ENCODE data around the gene NTNG2.

The NTNG2 gene

GRCh38 chr9:132244582-132245455 lies 83.0 kb downstream of the NTNG2 start:
- Histone ChIP-seq H2AFZ (ENCODE audit: low read length) (no peak overlapping the region), H3K27me3 (ENCODE audit: insufficient read depth, low read length, poor library complexity, severe bottlenecking) (no peaks in the 10 kb centered on the region), H3F3A (ENCODE audit: low read depth) (no peaks in the 10 kb centered on the region), H3K9me3 (ENCODE audit: insufficient read depth, low read depth, low read length) (no peaks in the 10 kb centered on the region), H3K4me3 (ENCODE audit: low read length, poor library complexity, severe bottlenecking) (no peak overlapping the region), H3K4me1 (ENCODE audit: insufficient read depth, low read length, poor library complexity, severe bottlenecking) (peaks cover 24% of the 10 kb centered on the region), H3K79me2 (ENCODE audit: insufficient read depth, low read length) (no peaks in the 10 kb centered on the region), H3K9me2 (replicated peaks; ENCODE audit: low read depth, low read length) (no peaks in the 10 kb centered on the region), H3K4me2 (ENCODE audit: low read depth, low read length, poor library complexity, severe bottlenecking) (no peak overlapping the region), H4K20me1 (ENCODE audit: insufficient read depth, low read length, poor library complexity, severe bottlenecking) (no peaks in the 10 kb centered on the region), H3K36me3 (ENCODE audit: insufficient read depth, low read length) (no peaks in the 10 kb centered on the region), H3K9ac (ENCODE audit: low read depth, low read length, poor library complexity, severe bottlenecking) (no peak overlapping the region)
- TF ChIP-seq EZH2phosphoT487 (IDR thresholded peaks at IDR 0.05; ENCODE audit: borderline replicate concordance) (no peak), CTCF (conservative IDR thresholded peaks at IDR 0.05; ENCODE audit: low read length) (no peak)

DNA sequence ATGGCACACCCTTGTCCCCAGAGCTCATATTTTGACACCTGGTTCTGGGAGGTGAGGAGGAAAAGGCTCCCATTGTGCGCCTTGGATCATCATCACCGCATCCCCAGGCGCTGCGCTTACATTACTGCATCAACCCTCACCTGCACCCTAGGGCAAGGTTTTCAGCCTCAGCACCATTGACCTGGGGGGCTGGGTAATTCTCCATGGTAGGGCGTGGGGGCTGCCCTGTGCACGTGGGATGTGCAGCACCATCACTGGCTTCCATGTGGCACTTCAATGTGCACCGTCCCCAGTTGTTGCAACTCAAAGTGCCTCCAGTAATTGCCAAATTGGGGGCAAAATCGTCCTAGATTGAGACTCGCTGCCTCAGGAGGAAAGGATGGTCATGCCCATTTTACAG lies 83.6 kb downstream of the NTNG2 start:
- H3K27me3 ChIP-seq (ENCODE audit: insufficient read depth, low read length, poor library complexity, severe bottlenecking): no peaks in the 10 kb centered on the region
- no peaks in the 10 kb centered on the region for H3K9me2 ChIP-seq (replicated peaks; ENCODE audit: low read depth, low read length)
- H3K9ac ChIP-seq (ENCODE audit: low read depth, low read length, poor library complexity, severe bottlenecking): no peak overlapping the region
- TF ChIP-seq EZH2phosphoT487 (IDR thresholded peaks at IDR 0.05; ENCODE audit: borderline replicate concordance) (no peak), CTCF (conservative IDR thresholded peaks at IDR 0.05; ENCODE audit: low read length) (no peak)
- no peaks in the 10 kb centered on the region for H4K20me1 ChIP-seq (ENCODE audit: insufficient read depth, low read length, poor library complexity, severe bottlenecking)
- H3K79me2 ChIP-seq (ENCODE audit: insufficient read depth, low read length): no peaks in the 10 kb centered on the region
- no peaks in the 10 kb centered on the region for H3F3A ChIP-seq (ENCODE audit: low read depth)
- H3K36me3 ChIP-seq (ENCODE audit: insufficient read depth, low read length): no peaks in the 10 kb centered on the region
- H3K9me3 ChIP-seq (ENCODE audit: insufficient read depth, low read depth, low read length): no peaks in the 10 kb centered on the region
- H2AFZ ChIP-seq (ENCODE audit: low read length): no peak overlapping the region
- no peak overlapping the region for H3K4me3 ChIP-seq (ENCODE audit: low read length, poor library complexity, severe bottlenecking)
- H3K4me1 ChIP-seq (ENCODE audit: insufficient read depth, low read length, poor library complexity, severe bottlenecking): peaks cover 21% of the 10 kb centered on the region
- peak overlapping the region; percentile 34 for H3K4me2 ChIP-seq (ENCODE audit: low read depth, low read length, poor library complexity, severe bottlenecking)

- Histone ChIP-seq H3K4me1 (ENCODE audit: insufficient read depth, low read length, poor library complexity, severe bottlenecking) (peaks cover 9% of the 10 kb centered on the region), H3K27me3 (ENCODE audit: insufficient read depth, low read length, poor library complexity, severe bottlenecking) (no peaks in the 10 kb centered on the region), H3K79me2 (ENCODE audit: insufficient read depth, low read length) (no peaks in the 10 kb centered on the region), H3K4me2 (ENCODE audit: low read depth, low read length, poor library complexity, severe bottlenecking) (no peak overlapping the region), H3K4me3 (ENCODE audit: low read length, poor library complexity, severe bottlenecking) (no peak overlapping the region), H3K9me2 (replicated peaks; ENCODE audit: low read depth, low read length) (no peaks in the 10 kb centered on the region), H3K9me3 (ENCODE audit: insufficient read depth, low read depth, low read length) (no peaks in the 10 kb centered on the region), H4K20me1 (ENCODE audit: insufficient read depth, low read length, poor library complexity, severe bottlenecking) (no peaks in the 10 kb centered on the region), H3K36me3 (ENCODE audit: insufficient read depth, low read length) (no peaks in the 10 kb centered on the region), H3K9ac (ENCODE audit: low read depth, low read length, poor library complexity, severe bottlenecking) (no peak overlapping the region), H3F3A (ENCODE audit: low read depth) (no peaks in the 10 kb centered on the region), H2AFZ (ENCODE audit: low read length) (no peak overlapping the region)
- TF ChIP-seq EZH2phosphoT487 (IDR thresholded peaks at IDR 0.05; ENCODE audit: borderline replicate concordance): no peak
- no peak for TF ChIP-seq CTCF (conservative IDR thresholded peaks at IDR 0.05; ENCODE audit: low read length)
Observed at GRCh38 chr9:132247942-132248341, 86.1 kb downstream of the NTNG2 start.

Data from Loucy (cell line).